ENCODE data around the gene CENPC. TPM values are rescaled to one million over a fixed set of nuclear protein-coding genes. Genes with fewer than 3 reads are reported as not detected.

The CENPC gene
- total RNA-seq, 6 donors from 2014 or later, result 13.6 to 75.4 (median 18.5) TPM

DNA sequence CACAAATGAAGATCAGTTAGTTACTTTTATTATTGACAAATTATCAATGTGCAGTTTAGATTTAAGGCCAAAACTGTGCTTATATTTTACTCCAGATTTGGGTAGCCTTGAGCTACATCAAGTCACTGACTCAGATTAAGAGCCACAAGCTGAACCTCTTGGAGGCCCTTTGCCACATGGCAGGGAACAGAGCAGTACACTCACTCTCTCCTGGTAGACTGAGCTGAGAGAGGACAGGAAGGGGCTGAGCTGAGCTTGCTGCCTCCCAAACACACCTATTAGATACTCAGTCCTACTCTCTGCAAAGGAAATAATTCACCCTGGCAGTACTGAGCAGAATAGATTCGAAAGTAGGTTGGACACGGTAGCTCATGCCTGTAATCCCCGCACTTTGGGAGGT, 21.0 kb upstream of the CENPC start:
- Histone ChIP-seq H3K27ac (no peak overlapping the region), H3K36me3 (no peaks in the 10 kb centered on the region), H3K4me3 (no peak overlapping the region), H3K9me3 (no peaks in the 10 kb centered on the region), H3K4me1 (no peaks in the 10 kb centered on the region), H3K27me3 (no peaks in the 10 kb centered on the region)
- WGBS, 2 donors, result 91 to 92% methylated on average over 3 of the region's 3 CpGs
- DNase-seq, result no peak
- TF ChIP-seq, protein P1, sequence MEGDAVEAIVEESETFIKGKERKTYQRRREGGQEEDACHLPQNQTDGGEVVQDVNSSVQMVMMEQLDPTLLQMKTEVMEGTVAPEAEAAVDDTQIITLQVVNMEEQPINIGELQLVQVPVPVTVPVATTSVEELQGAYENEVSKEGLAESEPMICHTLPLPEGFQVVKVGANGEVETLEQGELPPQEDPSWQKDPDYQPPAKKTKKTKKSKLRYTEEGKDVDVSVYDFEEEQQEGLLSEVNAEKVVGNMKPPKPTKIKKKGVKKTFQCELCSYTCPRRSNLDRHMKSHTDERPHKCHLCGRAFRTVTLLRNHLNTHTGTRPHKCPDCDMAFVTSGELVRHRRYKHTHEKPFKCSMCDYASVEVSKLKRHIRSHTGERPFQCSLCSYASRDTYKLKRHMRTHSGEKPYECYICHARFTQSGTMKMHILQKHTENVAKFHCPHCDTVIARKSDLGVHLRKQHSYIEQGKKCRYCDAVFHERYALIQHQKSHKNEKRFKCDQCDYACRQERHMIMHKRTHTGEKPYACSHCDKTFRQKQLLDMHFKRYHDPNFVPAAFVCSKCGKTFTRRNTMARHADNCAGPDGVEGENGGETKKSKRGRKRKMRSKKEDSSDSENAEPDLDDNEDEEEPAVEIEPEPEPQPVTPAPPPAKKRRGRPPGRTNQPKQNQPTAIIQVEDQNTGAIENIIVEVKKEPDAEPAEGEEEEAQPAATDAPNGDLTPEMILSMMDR (IDR thresholded peaks at IDR 0.05), result no peak
- TF ChIP-seq EP300 (IDR thresholded peaks at IDR 0.05) (no peak), POLR2AphosphoS5 (IDR thresholded peaks at IDR 0.05) (no peak), POLR2A (IDR thresholded peaks at IDR 0.05) (no peak)
- ATAC-seq (ENCODE audit: low FRiP score in 2 of 2), result no peak

DNA sequence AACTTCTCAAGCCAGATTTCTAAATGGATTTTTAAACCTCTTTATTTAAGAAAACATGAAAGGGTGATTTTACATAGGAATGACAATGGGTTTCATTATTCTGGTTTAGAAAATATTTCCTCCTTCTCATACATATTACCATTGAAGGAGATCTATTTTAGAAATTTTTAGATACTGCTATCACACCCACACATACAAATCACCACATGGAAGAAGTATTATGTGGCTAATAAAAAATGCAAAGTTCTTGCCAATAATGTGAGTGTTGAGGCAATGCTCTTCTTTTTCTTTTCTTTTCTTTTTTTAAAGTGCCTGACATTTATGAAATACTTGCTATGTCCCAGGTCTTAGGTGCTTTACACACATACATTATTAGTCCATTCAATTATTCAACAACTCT, 20.0 kb upstream of the CENPC start:
- Histone ChIP-seq H3K36me3 (no peaks in the 10 kb centered on the region), H3K27ac (no peak overlapping the region), H3K9me3 (no peaks in the 10 kb centered on the region), H3K27me3 (no peaks in the 10 kb centered on the region), H3K4me3 (no peak overlapping the region), H3K4me1 (no peaks in the 10 kb centered on the region)
- TF ChIP-seq EP300 (IDR thresholded peaks at IDR 0.05), result no peak
- TF ChIP-seq, protein P1 (IDR thresholded peaks at IDR 0.05), result no peak
- TF ChIP-seq POLR2AphosphoS5 (IDR thresholded peaks at IDR 0.05), result no peak
- TF ChIP-seq POLR2A (IDR thresholded peaks at IDR 0.05), result no peak
- ATAC-seq (ENCODE audit: low FRiP score in 2 of 2), result peak in 1 of 2 donors; percentile 58
- DNase-seq, result no peak

- no peaks in the 10 kb centered on the region for H3K4me1 ChIP-seq
- H3K27ac ChIP-seq, result no peak within 1 kb of the TSS
- no peaks in the 10 kb centered on the region for H3K27me3 ChIP-seq
- H3K36me3 ChIP-seq, result no peaks in the 10 kb centered on the region
- TF ChIP-seq EP300 (IDR thresholded peaks at IDR 0.05), result no peak
- no peak for TF ChIP-seq POLR2A (IDR thresholded peaks at IDR 0.05)
- TF ChIP-seq, protein P1 (IDR thresholded peaks at IDR 0.05), result no peak
- no peak for TF ChIP-seq POLR2AphosphoS5 (IDR thresholded peaks at IDR 0.05)
- 58 to 70% methylated on average over 4 of the region's 4 CpGs for WGBS, 2 donors
- ATAC-seq (ENCODE audit: low FRiP score in 2 of 2) (peak in 1 of 2 donors; percentile 31), DNase-seq (no peak)
- H3K9me3 ChIP-seq, result no peaks in the 10 kb centered on the region
- no peak within 1 kb of the TSS for H3K4me3 ChIP-seq
Observed at GRCh38 chr4:67558493-67558892, 13.2 kb upstream of the CENPC start, which contains the start of gene STAP1. Gene STAP1, plus strand, starts transcription at chr4:67558727. Its CDS starts 83 bp downstream, at chr4:67558810.

GRCh38 chr4:67556436-67556835, 11.1 kb upstream of the CENPC start:
- no peaks in the 10 kb centered on the region for H3K27me3 ChIP-seq
- H3K27ac ChIP-seq, result no peak overlapping the region
- H3K9me3 ChIP-seq, result no peaks in the 10 kb centered on the region
- ATAC-seq (ENCODE audit: low FRiP score in 2 of 2) (no peak), DNase-seq (no peak)
- TF ChIP-seq EP300 (IDR thresholded peaks at IDR 0.05), result no peak
- TF ChIP-seq, protein P1 (IDR thresholded peaks at IDR 0.05), result no peak
- no peak for TF ChIP-seq POLR2A (IDR thresholded peaks at IDR 0.05)
- no peak for TF ChIP-seq POLR2AphosphoS5 (IDR thresholded peaks at IDR 0.05)
- no peak overlapping the region for H3K4me3 ChIP-seq
- 53% methylated on average over 2 of the region's 2 CpGs for WGBS, 2 donors
- no peaks in the 10 kb centered on the region for H3K36me3 ChIP-seq
- H3K4me1 ChIP-seq, result no peaks in the 10 kb centered on the region

DNA sequence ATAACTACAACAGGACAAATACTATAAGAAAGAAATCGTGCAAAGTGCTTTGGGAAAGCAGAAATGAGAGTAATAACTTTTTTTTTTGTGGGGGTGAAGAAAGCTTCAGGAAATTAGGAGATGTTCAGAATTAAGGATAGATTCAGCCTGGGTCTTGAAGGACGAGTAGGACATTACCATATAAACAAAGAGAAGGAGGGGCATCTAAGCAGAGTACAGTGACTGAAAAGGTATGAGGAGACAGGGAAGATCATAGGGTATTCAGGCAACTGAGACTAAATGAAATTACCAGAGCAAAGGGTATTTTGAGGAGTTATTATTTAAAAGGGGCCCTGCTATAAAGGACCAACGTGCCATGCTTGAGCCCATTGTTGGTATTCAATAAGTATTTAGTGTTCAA, 10.1 kb upstream of the CENPC start:
- TF ChIP-seq, protein P1 (IDR thresholded peaks at IDR 0.05), result no peak
- TF ChIP-seq EP300 (IDR thresholded peaks at IDR 0.05), result no peak
- TF ChIP-seq POLR2AphosphoS5 (IDR thresholded peaks at IDR 0.05), result no peak
- TF ChIP-seq POLR2A (IDR thresholded peaks at IDR 0.05), result no peak
- Histone ChIP-seq H3K4me3 (no peak overlapping the region), H3K27me3 (no peaks in the 10 kb centered on the region), H3K27ac (no peak overlapping the region), H3K36me3 (no peaks in the 10 kb centered on the region), H3K9me3 (no peaks in the 10 kb centered on the region), H3K4me1 (no peaks in the 10 kb centered on the region)
- ATAC-seq (ENCODE audit: low FRiP score in 2 of 2) (no peak), DNase-seq (no peak)
- WGBS, 2 donors, result 67 to 78% methylated on average over 3 of the region's 3 CpGs

All from upper lobe of left lung (tissue), 6 donors.